OCI-LY7 (cell line): ENCODE measurements around the gene TMBIM1. TPM values are rescaled to one million over a fixed set of nuclear protein-coding genes. Genes with fewer than 3 reads are reported as not detected.

Experiments used
- BruUV-seq: library from RNA; stranded (reverse); fragments of 400-500 nt; replicated peaks from 2 replicates; lab custom pipeline; 2021; lab: Mats Ljungman, UMichigan
- CTCF ChIA-PET: fragments of 300-600 bp; sonication (Branson Sonifier 250); formaldehyde crosslinking; loops from one replicate; lab custom pipeline; 2022; ENCODE audit warnings: antibody characterized with exemption; ENCODE audit not compliant: unreplicated experiment; lab: Charles Lee
- POLR2A ChIA-PET: fragments of 300-600 bp; sonication (Branson Sonifier 250); formaldehyde crosslinking; loops from one replicate; lab custom pipeline; 2022; ENCODE audit warnings: antibody characterized with exemption; lab: Charles Lee
- DNase-seq: peaks from one replicate; pipeline ENCODE4 v3.0.0-alpha.2; 2015; ENCODE audit warnings: low spot score
- H2AFZ ChIP-seq: fragments of 200-600 bp; sonication (generic), shearing (Covaris generic); 2 replicates; pipeline ENCODE4 v1.6.1; 2014; ENCODE audit warnings: mild to moderate bottlenecking, antibody characterized with exemption, low read length, moderate library complexity
- H3K27ac ChIP-seq: fragments of 200-600 bp; sonication (generic); 2 replicates; pipeline ENCODE4 v1.5.1; 2014; ENCODE audit warnings: mixed run types, low read depth, mild to moderate bottlenecking, moderate library complexity, low read length, inconsistent platforms; ENCODE audit not compliant: poor library complexity, severe bottlenecking
- H3K36me3 ChIP-seq: fragments of 200-600 bp; sonication (generic); 2 replicates; pipeline ENCODE4 v1.6.1; 2014; ENCODE audit warnings: mild to moderate bottlenecking, antibody characterized with exemption, low read length, moderate library complexity, mixed read lengths; ENCODE audit not compliant: insufficient read depth
- H3K4me1 ChIP-seq: fragments of 200-600 bp; sonication (generic); 2 replicates; pipeline ENCODE4 v1.5.1; 2014; ENCODE audit warnings: mild to moderate bottlenecking, low read length; ENCODE audit not compliant: insufficient read depth, poor library complexity, severe bottlenecking
- H3K4me2 ChIP-seq: fragments of 200-600 bp; sonication (generic); 2 replicates; pipeline ENCODE4 v1.6.1; 2014; ENCODE audit warnings: mild to moderate bottlenecking, low read length
- H3K4me3 ChIP-seq: fragments of 200-600 bp; sonication (generic); 2 replicates; pipeline ENCODE4 v1.5.1; 2014; ENCODE audit warnings: mild to moderate bottlenecking, low read depth, low read length; ENCODE audit not compliant: poor library complexity, severe bottlenecking
- H3K79me2 ChIP-seq: fragments of 200-600 bp; sonication (generic); 2 replicates; pipeline ENCODE4 v1.6.1; 2016; ENCODE audit warnings: low read depth, mild to moderate bottlenecking, low read length, moderate library complexity, mixed read lengths; ENCODE audit not compliant: insufficient read depth
- H3K9me2 ChIP-seq: fragments of 200-600 bp; sonication (generic); 2 replicates; pipeline ENCODE4 v1.6.1; 2016; ENCODE audit warnings: mild to moderate bottlenecking, low read length, mixed read lengths; ENCODE audit not compliant: insufficient read depth
- H3K9me3 ChIP-seq: fragments of 200-600 bp; sonication (generic); 2 replicates; pipeline ENCODE4 v1.6.1; 2014; ENCODE audit warnings: mild to moderate bottlenecking, mixed run types, low read length, mixed read lengths
- H4K20me1 ChIP-seq: fragments of 200-600 bp; sonication (generic); 2 replicates; pipeline ENCODE4 v1.6.1; 2014; ENCODE audit warnings: mild to moderate bottlenecking, antibody characterized with exemption, low read length, moderate library complexity, mixed read lengths; ENCODE audit not compliant: insufficient read depth
- CTCF ChIP-seq: fragments of 200-600 bp; sonication (generic); conservative IDR thresholded peaks from 2 replicates; pipeline ENCODE4 v1.5.1; 2014; ENCODE audit warnings: mild to moderate bottlenecking, antibody characterized with exemption, low read length, moderate library complexity, mixed read lengths
- EZH2phosphoT487 ChIP-seq: fragments of 200-600 bp; sonication (generic); IDR thresholded peaks from 2 replicates; pipeline ENCODE4 v1.6.1; 2018; ENCODE audit warnings: low read depth, borderline replicate concordance, mild to moderate bottlenecking, mixed run types, antibody characterized with exemption, low read length, moderate library complexity, mixed read lengths
- intact Hi-C: fragments of 100-400 bp; cut with micrococcal nuclease; formaldehyde crosslinking; loops from one replicate; pipeline ENCODE4 v1.10.0; 2022; ENCODE audit not compliant: unreplicated experiment
- total RNA-seq, 2 experiments: library from RNA; depleted of rRNA in 1 of 2; stranded (reverse); fragments of >200 nt in 1 of 2; shearing (Covaris generic) in 1 of 2; gene quantifications; 2 replicates each; pipeline ENCODE4 v1.2.3, GENCODE V29; 2014 to 2022

Gene TMBIM1
- total RNA-seq, 2 experiments from 2014 or later: 27.6 to 30.3 TPM

GRCh38 chr2:218255446-218255845 is 36.9 kb downstream of the TMBIM1 start:
- no peak for DNase-seq
- no peaks in the 10 kb centered on the region for H4K20me1 ChIP-seq
- no peak overlapping the region for H3K27ac ChIP-seq
- no peaks in the 10 kb centered on the region for H3K9me2 ChIP-seq
- no TSS peak for BruUV-seq
- H3K4me2 ChIP-seq: no peak overlapping the region
- intact Hi-C loops: no loop called here
- H3K9me3 ChIP-seq: no peaks in the 10 kb centered on the region
- no peaks in the 10 kb centered on the region for H3K79me2 ChIP-seq
- ChIA-PET CTCF (interaction anchor here (1.7 kb wide), 1 partner anchor 24 kb away, joined by 4 read pairs; no protein-coding TSS in a partner anchor), POLR2A (interaction anchor here (0.6 to 1.5 kb wide), 4 partner anchors 11 to 1169 kb away, joined by 3 to 7 read pairs (median 4); no protein-coding TSS in a partner anchor)
- H3K4me1 ChIP-seq: peaks cover 29% of the 10 kb centered on the region
- no peak overlapping the region for H2AFZ ChIP-seq
- no peak for TF ChIP-seq EZH2phosphoT487
- TF ChIP-seq CTCF: no peak
- H3K36me3 ChIP-seq: peaks cover 65% of the 10 kb centered on the region
- no peak overlapping the region for H3K4me3 ChIP-seq

GRCh38 chr2:218253232-218253625 is 39.1 kb downstream of the TMBIM1 start:
- ChIA-PET POLR2A (interaction anchor here (0.6 to 1.0 kb wide), 4 partner anchors 34 to 389 kb away, joined by 3 read pairs; no protein-coding TSS in a partner anchor), CTCF (no interaction called here)
- H3K4me3 ChIP-seq: no peak overlapping the region
- intact Hi-C loops: no loop called here
- no TSS peak for BruUV-seq
- no peaks in the 10 kb centered on the region for H3K9me2 ChIP-seq
- peaks cover 11% of the 10 kb centered on the region for H3K4me1 ChIP-seq
- no peak overlapping the region for H3K27ac ChIP-seq
- TF ChIP-seq EZH2phosphoT487 (no peak), CTCF (no peak)
- no peaks in the 10 kb centered on the region for H3K9me3 ChIP-seq
- peaks cover 87% of the 10 kb centered on the region for H3K36me3 ChIP-seq
- H4K20me1 ChIP-seq: no peaks in the 10 kb centered on the region
- H3K79me2 ChIP-seq: no peaks in the 10 kb centered on the region
- no peak for DNase-seq
- no peak overlapping the region for H3K4me2 ChIP-seq
- no peak overlapping the region for H2AFZ ChIP-seq

GRCh38 chr2:218252509-218253231 is 39.6 kb downstream of the TMBIM1 start:
- TF ChIP-seq CTCF (no peak), EZH2phosphoT487 (no peak)
- H3K9me3 ChIP-seq: no peaks in the 10 kb centered on the region
- BruUV-seq: no TSS peak
- H3K36me3 ChIP-seq: peaks cover 93% of the 10 kb centered on the region
- intact Hi-C loops: no loop called here
- H3K79me2 ChIP-seq: no peaks in the 10 kb centered on the region
- no peak for DNase-seq
- no peak overlapping the region for H3K4me2 ChIP-seq
- no peak overlapping the region for H2AFZ ChIP-seq
- CTCF ChIA-PET: no interaction called here
- no peak overlapping the region for H3K4me3 ChIP-seq
- POLR2A ChIA-PET: interaction anchor here (0.6 to 1.0 kb wide), 3 partner anchors 15 to 61 kb away, joined by 3 to 6 read pairs (median 3); no protein-coding TSS in a partner anchor
- no peaks in the 10 kb centered on the region for H4K20me1 ChIP-seq
- H3K27ac ChIP-seq: no peak overlapping the region
- no peaks in the 10 kb centered on the region for H3K9me2 ChIP-seq
- H3K4me1 ChIP-seq: peaks cover 6% of the 10 kb centered on the region
